Measurements from ENCODE around the gene GRIN2D.

GRIN2D gene

DNA sequence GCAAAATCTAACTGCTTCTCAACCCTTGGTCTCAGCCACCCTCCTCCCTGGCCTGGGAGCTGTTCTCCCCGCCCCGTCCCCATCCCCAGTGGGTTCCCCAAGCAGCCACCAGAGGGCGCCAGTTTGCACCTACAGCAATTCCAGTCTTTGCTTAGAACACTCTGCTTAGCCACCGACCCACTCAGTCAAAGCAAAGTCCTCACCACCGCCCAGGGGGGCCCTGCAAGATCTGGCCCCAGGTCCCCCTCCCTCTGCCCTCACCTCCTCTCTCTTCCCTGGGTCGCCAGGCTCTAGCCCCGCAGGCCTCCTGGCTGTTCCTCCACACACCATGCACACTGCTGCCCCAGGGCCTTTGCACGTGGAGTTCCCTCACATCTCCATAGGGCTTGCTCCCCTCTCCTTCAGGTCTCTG, 42.1 kb upstream of the GRIN2D start (continued):
- TF ChIP-seq ZNF501 (tag by site-specific recombination; IDR thresholded peaks at IDR 0.05): peak; percentile 44; the same call in 1 of the 2 replicates
- TF ChIP-seq ZNF560 (tag by site-specific recombination; IDR thresholded peaks at IDR 0.05; ENCODE audit: borderline replicate concordance): no peak
- TF ChIP-seq ZBTB20 (tag by site-specific recombination; IDR thresholded peaks at IDR 0.05): no peak
- no peak for TF ChIP-seq ZNF837 (tag by site-specific recombination; IDR thresholded peaks at IDR 0.05)
- no peak for TF ChIP-seq ZBTB1 (tag by site-specific recombination; IDR thresholded peaks at IDR 0.05)
- TF ChIP-seq ZNF654 (tag by site-specific recombination; IDR thresholded peaks at IDR 0.05; ENCODE audit: low read depth): 0 out of 2 replicates have a peak, but pooled peaks have one; percentile 17
- TF ChIP-seq ZNF24 (tag by site-specific recombination; IDR thresholded peaks at IDR 0.05): 0 out of 2 replicates have a peak, but pooled peaks have one; percentile 19
- TF ChIP-seq, protein P1, sequence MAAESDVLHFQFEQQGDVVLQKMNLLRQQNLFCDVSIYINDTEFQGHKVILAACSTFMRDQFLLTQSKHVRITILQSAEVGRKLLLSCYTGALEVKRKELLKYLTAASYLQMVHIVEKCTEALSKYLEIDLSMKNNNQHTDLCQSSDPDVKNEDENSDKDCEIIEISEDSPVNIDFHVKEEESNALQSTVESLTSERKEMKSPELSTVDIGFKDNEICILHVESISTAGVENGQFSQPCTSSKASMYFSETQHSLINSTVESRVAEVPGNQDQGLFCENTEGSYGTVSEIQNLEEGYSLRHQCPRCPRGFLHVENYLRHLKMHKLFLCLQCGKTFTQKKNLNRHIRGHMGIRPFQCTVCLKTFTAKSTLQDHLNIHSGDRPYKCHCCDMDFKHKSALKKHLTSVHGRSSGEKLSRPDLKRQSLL (tag by site-specific recombination; IDR thresholded peaks at IDR 0.05): no peak
- no peak for TF ChIP-seq ZFP69B (tag by site-specific recombination; IDR thresholded peaks at IDR 0.05)
- TF ChIP-seq ZNF561 (tag by site-specific recombination; IDR thresholded peaks at IDR 0.05; ENCODE audit: borderline replicate concordance): no peak
- TF ChIP-seq ZNF571 (tag by site-specific recombination; IDR thresholded peaks at IDR 0.05): no peak
- no peak for TF ChIP-seq MZF1 (tag by site-specific recombination; IDR thresholded peaks at IDR 0.05; ENCODE audit: borderline replicate concordance)
- TF ChIP-seq, protein P2, sequence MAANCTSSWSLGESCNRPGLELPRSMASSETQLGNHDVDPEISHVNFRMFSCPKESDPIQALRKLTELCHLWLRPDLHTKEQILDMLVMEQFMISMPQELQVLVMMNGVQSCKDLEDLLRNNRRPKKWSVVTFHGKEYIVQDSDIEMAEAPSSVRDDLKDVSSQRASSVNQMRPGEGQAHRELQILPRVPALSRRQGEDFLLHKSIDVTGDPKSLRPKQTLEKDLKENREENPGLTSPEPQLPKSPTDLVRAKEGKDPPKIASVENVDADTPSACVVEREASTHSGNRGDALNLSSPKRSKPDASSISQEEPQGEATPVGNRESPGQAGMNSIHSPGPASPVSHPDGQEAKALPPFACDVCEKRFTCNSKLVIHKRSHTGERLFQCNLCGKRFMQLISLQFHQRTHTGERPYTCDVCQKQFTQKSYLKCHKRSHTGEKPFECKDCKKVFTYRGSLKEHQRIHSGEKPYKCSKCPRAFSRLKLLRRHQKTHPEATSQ (tag by site-specific recombination; IDR thresholded peaks at IDR 0.05): 0 out of 2 replicates have a peak, but pooled peaks have one; percentile 48
- no peak for TF ChIP-seq ZFP41 (tag by site-specific recombination; IDR thresholded peaks at IDR 0.05; ENCODE audit: borderline replicate concordance)
- TF ChIP-seq HOXA7 (CRISPR knock-in tag; IDR thresholded peaks at IDR 0.05; ENCODE audit: borderline replicate concordance): no peak
- TF ChIP-seq ZNF292 (tag by site-specific recombination; IDR thresholded peaks at IDR 0.05; ENCODE audit: borderline replicate concordance, low read depth): no peak
- TF ChIP-seq, protein P3, sequence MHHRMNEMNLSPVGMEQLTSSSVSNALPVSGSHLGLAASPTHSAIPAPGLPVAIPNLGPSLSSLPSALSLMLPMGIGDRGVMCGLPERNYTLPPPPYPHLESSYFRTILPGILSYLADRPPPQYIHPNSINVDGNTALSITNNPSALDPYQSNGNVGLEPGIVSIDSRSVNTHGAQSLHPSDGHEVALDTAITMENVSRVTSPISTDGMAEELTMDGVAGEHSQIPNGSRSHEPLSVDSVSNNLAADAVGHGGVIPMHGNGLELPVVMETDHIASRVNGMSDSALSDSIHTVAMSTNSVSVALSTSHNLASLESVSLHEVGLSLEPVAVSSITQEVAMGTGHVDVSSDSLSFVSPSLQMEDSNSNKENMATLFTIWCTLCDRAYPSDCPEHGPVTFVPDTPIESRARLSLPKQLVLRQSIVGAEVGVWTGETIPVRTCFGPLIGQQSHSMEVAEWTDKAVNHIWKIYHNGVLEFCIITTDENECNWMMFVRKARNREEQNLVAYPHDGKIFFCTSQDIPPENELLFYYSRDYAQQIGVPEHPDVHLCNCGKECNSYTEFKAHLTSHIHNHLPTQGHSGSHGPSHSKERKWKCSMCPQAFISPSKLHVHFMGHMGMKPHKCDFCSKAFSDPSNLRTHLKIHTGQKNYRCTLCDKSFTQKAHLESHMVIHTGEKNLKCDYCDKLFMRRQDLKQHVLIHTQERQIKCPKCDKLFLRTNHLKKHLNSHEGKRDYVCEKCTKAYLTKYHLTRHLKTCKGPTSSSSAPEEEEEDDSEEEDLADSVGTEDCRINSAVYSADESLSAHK (tag by site-specific recombination; IDR thresholded peaks at IDR 0.05): no peak
- no peak for TF ChIP-seq ZNF624 (tag by site-specific recombination; IDR thresholded peaks at IDR 0.05)
- TF ChIP-seq ZXDB (tag by site-specific recombination; IDR thresholded peaks at IDR 0.05): peak; percentile 48
- no peak for TF ChIP-seq ZNF335 (tag by site-specific recombination; conservative IDR thresholded peaks at IDR 0.05)
- no peak for TF ChIP-seq ZNF660 (tag by site-specific recombination; IDR thresholded peaks at IDR 0.05)
- TF ChIP-seq ZNF677 (tag by site-specific recombination; IDR thresholded peaks at IDR 0.05): no peak
- TF ChIP-seq, protein P4, sequence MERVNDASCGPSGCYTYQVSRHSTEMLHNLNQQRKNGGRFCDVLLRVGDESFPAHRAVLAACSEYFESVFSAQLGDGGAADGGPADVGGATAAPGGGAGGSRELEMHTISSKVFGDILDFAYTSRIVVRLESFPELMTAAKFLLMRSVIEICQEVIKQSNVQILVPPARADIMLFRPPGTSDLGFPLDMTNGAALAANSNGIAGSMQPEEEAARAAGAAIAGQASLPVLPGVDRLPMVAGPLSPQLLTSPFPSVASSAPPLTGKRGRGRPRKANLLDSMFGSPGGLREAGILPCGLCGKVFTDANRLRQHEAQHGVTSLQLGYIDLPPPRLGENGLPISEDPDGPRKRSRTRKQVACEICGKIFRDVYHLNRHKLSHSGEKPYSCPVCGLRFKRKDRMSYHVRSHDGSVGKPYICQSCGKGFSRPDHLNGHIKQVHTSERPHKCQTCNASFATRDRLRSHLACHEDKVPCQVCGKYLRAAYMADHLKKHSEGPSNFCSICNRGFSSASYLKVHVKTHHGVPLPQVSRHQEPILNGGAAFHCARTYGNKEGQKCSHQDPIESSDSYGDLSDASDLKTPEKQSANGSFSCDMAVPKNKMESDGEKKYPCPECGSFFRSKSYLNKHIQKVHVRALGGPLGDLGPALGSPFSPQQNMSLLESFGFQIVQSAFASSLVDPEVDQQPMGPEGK (tag by site-specific recombination; IDR thresholded peaks at IDR 0.05): peak; percentile 25; the same call in 1 of the 2 replicates
- no peak for TF ChIP-seq BCL11A (tag by site-specific recombination; IDR thresholded peaks at IDR 0.05; ENCODE audit: low read depth)
- TF ChIP-seq, protein P5, sequence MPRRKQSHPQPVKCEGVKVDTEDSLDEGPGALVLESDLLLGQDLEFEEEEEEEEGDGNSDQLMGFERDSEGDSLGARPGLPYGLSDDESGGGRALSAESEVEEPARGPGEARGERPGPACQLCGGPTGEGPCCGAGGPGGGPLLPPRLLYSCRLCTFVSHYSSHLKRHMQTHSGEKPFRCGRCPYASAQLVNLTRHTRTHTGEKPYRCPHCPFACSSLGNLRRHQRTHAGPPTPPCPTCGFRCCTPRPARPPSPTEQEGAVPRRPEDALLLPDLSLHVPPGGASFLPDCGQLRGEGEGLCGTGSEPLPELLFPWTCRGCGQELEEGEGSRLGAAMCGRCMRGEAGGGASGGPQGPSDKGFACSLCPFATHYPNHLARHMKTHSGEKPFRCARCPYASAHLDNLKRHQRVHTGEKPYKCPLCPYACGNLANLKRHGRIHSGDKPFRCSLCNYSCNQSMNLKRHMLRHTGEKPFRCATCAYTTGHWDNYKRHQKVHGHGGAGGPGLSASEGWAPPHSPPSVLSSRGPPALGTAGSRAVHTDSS (tag by site-specific recombination; IDR thresholded peaks at IDR 0.05): no peak
- TF ChIP-seq ZNF184 (tag by site-specific recombination; IDR thresholded peaks at IDR 0.05): no peak
- no peak for TF ChIP-seq ZNF311 (tag by site-specific recombination; IDR thresholded peaks at IDR 0.05; ENCODE audit: borderline replicate concordance)
- no peak for TF ChIP-seq ZFP37 (tag by site-specific recombination; IDR thresholded peaks at IDR 0.05)
- TF ChIP-seq EGR2 (tag by site-specific recombination; IDR thresholded peaks at IDR 0.05; ENCODE audit: low read depth): no peak
- no peak for TF ChIP-seq ZSCAN23 (tag by site-specific recombination; IDR thresholded peaks at IDR 0.05)
- no peak for TF ChIP-seq ZNF140 (tag by site-specific recombination; IDR thresholded peaks at IDR 0.05)
- no peak for TF ChIP-seq ZNF658 (tag by site-specific recombination; IDR thresholded peaks at IDR 0.05)
- TF ChIP-seq ZNF76 (tag by site-specific recombination; IDR thresholded peaks at IDR 0.05; ENCODE audit: borderline replicate concordance, low read depth): no peak
- TF ChIP-seq ZNF10 (tag by site-specific recombination; IDR thresholded peaks at IDR 0.05): peak; percentile 98
- TF ChIP-seq MYNN (tag by site-specific recombination; IDR thresholded peaks at IDR 0.05; ENCODE audit: borderline replicate concordance): no peak
